Right atrium auricular region (tissue), 2 donors: ENCODE measurements around the gene RPLP2. TPM values are rescaled to one million over a fixed set of nuclear protein-coding genes. Genes with fewer than 3 reads are reported as not detected.
A peak's percentile ranks its signal among the peaks of the same experiment; 100 is the strongest.

ENCODE experiments used
- DNase-seq: peaks from one replicate; pipeline ENCODE4 v3.0.0-alpha.2; 2019; ENCODE audit warnings: low spot score
- H3K27ac ChIP-seq, 2 donors: fragments of 200-600 bp; sonication (generic); 1 replicate in 1 of 2; 2 replicates in 1 of 2; pipeline ENCODE4 v1.5.1; 2016 to 2019
- H3K27me3 ChIP-seq, 2 donors: fragments of 200-600 bp; sonication (generic); one replicate each; pipeline versions ENCODE4 v1.5.1 to v1.6.0; 2017 to 2019
- H3K36me3 ChIP-seq: fragments of 200-600 bp; sonication (generic); one replicate; pipeline ENCODE4 v1.5.1; 2016
- H3K4me1 ChIP-seq, 2 donors: fragments of 200-600 bp; sonication (generic); one replicate each; pipeline versions ENCODE4 v1.5.1 to v1.6.0; 2017 to 2019
- H3K4me3 ChIP-seq, 2 donors: fragments of 200-600 bp; sonication (generic); 1 replicate in 1 of 2; 2 replicates in 1 of 2; pipeline ENCODE4 v1.5.1; 2017 to 2019; ENCODE audit warnings: mild to moderate bottlenecking in 1 of 2, moderate library complexity in 1 of 2
- H3K9me3 ChIP-seq, 2 donors: fragments of 200-600 bp; sonication (generic); one replicate each; pipeline ENCODE4 v1.5.1; 2019
- total RNA-seq, 2 donors: library from RNA; depleted of rRNA; stranded (reverse); fragments of >200 nt; gene quantifications; one replicate each; pipeline ENCODE4 v1.1.0, GENCODE V29; 2016
- TF ChIP-seq, protein P1 (sequence below), 2 donors: fragments of 200-600 bp; sonication (generic); IDR thresholded peaks; one replicate each; pipeline ENCODE4 v1.5.1; 2019; ENCODE audit warnings: antibody characterized with exemption in 2 of 2

Gene RPLP2
- total RNA-seq, 2 donors from 2014 or later: 145 to 384 TPM

DNA sequence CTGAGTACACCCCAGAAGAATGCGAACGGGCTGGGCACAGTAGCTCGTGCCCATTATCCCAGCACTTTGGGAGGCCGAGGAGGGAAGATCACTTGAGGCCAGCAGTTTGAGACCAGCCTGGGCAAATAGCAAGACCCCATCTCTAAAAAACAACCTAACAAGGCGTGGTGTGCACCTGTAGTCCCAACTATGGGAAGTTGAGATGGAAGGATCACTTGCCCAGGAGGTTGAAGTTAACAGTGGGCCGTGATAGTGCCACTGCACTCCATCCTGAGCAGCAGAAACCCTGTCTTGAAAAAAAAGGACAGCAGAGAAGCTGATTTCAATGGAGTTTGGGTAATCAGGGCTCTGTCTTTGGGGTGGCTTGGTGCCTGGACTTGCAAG lies 3.3 kb downstream of the RPLP2 start:
- H3K4me3 ChIP-seq: no peak overlapping the region
- TF ChIP-seq, protein P1, sequence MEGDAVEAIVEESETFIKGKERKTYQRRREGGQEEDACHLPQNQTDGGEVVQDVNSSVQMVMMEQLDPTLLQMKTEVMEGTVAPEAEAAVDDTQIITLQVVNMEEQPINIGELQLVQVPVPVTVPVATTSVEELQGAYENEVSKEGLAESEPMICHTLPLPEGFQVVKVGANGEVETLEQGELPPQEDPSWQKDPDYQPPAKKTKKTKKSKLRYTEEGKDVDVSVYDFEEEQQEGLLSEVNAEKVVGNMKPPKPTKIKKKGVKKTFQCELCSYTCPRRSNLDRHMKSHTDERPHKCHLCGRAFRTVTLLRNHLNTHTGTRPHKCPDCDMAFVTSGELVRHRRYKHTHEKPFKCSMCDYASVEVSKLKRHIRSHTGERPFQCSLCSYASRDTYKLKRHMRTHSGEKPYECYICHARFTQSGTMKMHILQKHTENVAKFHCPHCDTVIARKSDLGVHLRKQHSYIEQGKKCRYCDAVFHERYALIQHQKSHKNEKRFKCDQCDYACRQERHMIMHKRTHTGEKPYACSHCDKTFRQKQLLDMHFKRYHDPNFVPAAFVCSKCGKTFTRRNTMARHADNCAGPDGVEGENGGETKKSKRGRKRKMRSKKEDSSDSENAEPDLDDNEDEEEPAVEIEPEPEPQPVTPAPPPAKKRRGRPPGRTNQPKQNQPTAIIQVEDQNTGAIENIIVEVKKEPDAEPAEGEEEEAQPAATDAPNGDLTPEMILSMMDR (IDR thresholded peaks at IDR 0.05): no peak
- DNase-seq: no peak
- H3K36me3 ChIP-seq: peaks cover 30% of the 10 kb centered on the region
- no peaks in the 10 kb centered on the region for H3K9me3 ChIP-seq
- H3K4me1 ChIP-seq: peaks cover 0 to 29% of the 10 kb centered on the region in 2 donors
- no peak overlapping the region for H3K27ac ChIP-seq
- no peaks in the 10 kb centered on the region for H3K27me3 ChIP-seq

DNA sequence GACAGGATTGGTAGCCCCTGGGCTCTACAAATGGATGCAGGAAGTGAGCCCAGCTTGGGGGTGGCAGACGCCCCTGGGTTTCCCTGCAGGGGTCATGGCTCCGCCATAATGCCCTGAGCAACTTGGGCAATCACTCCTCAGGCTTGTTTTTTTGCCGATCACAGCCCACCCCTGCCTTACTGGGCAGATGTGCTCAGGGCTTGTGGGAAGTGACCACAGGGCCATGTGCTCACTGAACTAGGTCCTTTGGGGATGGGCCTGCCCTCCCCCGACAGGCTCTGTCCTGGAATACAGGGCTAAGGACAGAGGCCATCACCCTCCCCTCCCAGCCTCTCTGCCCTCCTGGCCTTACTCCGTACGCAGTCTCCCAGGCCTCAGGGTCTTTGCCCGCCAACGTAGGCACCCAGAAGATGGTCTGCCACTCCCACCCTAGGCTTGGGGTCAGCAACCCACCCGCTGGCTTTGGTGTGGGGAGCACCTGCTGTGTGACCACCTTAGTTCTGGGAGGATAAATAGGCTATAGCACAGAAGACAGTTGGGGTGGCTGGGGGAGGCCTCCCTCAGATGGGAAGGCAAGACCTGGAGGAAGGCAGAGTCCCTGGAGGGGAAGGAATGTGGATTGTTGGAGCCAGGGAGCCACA lies 3.8 kb downstream of the RPLP2 start:
- Histone ChIP-seq H3K27ac (no peak overlapping the region), H3K27me3 (no peaks in the 10 kb centered on the region), H3K4me1 (peaks cover 0 to 27% of the 10 kb centered on the region in 2 donors), H3K9me3 (no peaks in the 10 kb centered on the region), H3K36me3 (peaks cover 30% of the 10 kb centered on the region), H3K4me3 (no peak overlapping the region)
- no peak for DNase-seq
- TF ChIP-seq, protein P1 (IDR thresholded peaks at IDR 0.05): no peak

DNA sequence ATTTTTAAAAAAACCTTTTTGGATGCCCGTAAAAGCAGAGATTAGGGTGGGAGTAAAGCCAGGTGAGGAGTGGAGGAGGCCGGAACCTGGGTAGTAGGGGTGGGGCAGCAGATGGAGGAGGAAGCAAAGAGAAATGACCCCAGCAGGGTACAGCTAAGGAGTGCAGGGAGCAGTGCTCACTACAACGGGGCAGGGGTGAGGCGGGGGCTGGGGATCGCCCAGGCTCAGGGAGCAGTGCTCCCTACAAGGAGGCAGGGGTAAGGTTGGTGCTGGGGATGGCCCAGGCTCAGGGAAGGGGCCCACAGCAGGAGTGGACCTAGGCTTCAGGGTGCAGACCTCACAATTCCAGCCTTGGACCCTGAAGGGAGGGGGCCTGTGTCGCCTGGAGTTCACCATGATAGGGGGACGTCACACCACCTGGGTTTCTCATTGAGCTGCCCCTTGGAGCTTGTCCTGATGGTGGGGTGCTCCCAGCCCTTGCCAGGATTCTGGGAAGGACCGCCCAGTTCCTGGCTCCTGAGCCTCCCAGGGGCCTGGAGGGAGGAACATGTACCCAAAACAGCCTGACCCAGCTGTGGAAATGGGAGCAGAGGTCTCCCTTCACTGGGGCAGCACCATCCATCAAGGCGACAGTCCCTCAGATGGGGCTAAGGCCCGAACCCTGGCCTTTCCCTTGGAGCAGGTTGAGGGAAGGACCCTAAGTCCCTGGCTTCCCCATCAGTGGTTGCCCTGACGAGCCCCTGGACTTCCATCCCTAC lies 6.1 kb downstream of the RPLP2 start:
- Histone ChIP-seq H3K27me3 (no peaks in the 10 kb centered on the region), H3K4me3 (no peak overlapping the region), H3K4me1 (peaks cover 0 to 28% of the 10 kb centered on the region in 2 donors), H3K36me3 (peaks cover 30% of the 10 kb centered on the region), H3K9me3 (no peaks in the 10 kb centered on the region), H3K27ac (no peak overlapping the region)
- TF ChIP-seq, protein P1 (IDR thresholded peaks at IDR 0.05): no peak
- no peak for DNase-seq

DNA sequence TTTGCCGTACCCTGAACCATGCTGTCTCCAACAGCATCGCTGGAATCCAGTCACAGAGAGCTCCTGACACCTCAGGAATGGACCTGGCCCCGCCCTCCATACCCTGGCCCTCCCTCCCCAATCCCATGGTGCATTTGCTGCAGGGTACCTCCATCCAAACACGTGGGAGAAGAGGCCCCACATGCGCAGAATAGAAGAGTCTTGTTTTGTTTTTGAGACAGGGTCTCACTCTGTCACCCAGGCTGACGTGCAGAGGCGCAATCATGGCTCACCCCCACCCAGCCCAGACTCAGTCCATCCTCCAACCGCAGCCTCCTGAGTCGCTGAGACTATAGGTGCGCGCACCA lies 6.6 kb downstream of the RPLP2 start:
- no peak overlapping the region for H3K27ac ChIP-seq
- H3K4me3 ChIP-seq: no peak overlapping the region
- TF ChIP-seq, protein P1 (IDR thresholded peaks at IDR 0.05): no peak
- H3K27me3 ChIP-seq: no peaks in the 10 kb centered on the region
- peaks cover 26% of the 10 kb centered on the region for H3K36me3 ChIP-seq
- no peaks in the 10 kb centered on the region for H3K9me3 ChIP-seq
- H3K4me1 ChIP-seq: peaks cover 0 to 28% of the 10 kb centered on the region in 2 donors
- no peak for DNase-seq

DNA sequence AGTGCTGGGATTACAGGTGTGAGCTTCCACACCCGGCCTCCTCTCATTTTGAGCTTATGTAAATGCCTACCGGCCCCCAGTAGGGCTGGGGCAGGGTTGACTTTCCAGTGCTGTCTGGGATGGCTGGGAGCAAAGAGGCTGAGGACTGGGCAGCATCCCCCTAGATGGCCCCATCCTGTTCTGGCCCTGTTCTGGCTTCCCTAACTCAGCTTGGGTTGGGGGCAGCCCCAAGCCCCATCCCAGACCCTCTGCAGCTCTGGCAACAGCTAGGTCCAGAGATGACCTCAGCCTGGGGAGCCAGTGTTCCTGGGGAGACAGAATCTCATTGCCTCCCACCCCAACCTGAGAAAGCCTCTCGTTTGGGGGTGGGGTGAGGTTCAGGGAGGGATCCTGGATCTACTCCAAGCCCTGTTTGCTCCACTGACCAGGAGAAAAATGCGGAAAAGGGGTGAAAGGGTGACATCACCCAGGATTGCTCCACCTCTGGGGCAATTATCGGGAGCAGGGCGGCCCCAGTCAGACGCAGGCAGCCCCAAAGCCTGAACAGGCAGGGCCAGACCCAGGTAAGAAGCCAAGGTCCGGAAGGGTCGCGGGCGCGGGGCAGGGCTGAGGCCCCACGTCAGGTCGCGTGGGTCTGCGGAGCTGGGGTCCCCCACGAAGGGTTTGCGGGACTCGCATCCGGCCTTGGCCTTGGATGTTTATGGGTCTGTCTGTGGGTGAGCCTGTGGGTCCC lies 8.8 kb downstream of the RPLP2 start, which contains the start of gene PNPLA2:
Gene PNPLA2 (plus strand): TSS at position 519 of the 733 bp plus-strand sequence. CDS start 805 bp downstream, outside the sequence.
- peak within 1 kb of the TSS; percentile 88 to 93 for H3K4me3 ChIP-seq
- DNase-seq: no peak
- TF ChIP-seq, protein P1 (IDR thresholded peaks at IDR 0.05): no peak
- H3K27me3 ChIP-seq: no peaks in the 10 kb centered on the region
- H3K36me3 ChIP-seq: peaks cover 25% of the 10 kb centered on the region
- H3K4me1 ChIP-seq: peaks cover 0 to 33% of the 10 kb centered on the region in 2 donors
- peak within 1 kb of the TSS; percentile 98 for H3K27ac ChIP-seq
- no peaks in the 10 kb centered on the region for H3K9me3 ChIP-seq
